CD4-positive, alpha-beta T cell treated with Interleukin-21 for 1 hour (primary cell): ENCODE data around the gene LLCFC1.
"Not testable (repeated sequence)": the region's sequence is repeated elsewhere in the genome, so short reads cannot be mapped to it uniquely, and the experiment has no call there.

Experiments used
- DNase-seq: peaks from one replicate; pipeline ENCODE4 v3.0.0-alpha.2; 2020

Gene LLCFC1

GRCh38 chr7:142943706-142944268 is 4.5 kb downstream of the LLCFC1 start:
- DNase-seq = no peak

- no peak for DNase-seq
These were observed 5.7 kb downstream of the LLCFC1 start for GRCh38 chr7:142945001-142945400.

- DNase-seq = no peak
These were observed 9.3 kb downstream of the LLCFC1 start for GRCh38 chr7:142948603-142949002.

- DNase-seq = no peak
These were observed 11.0 kb downstream of the LLCFC1 start for GRCh38 chr7:142950235-142950634.

GRCh38 chr7:142954680-142955268 is 15.5 kb downstream of the LLCFC1 start:
- no peak for DNase-seq

- DNase-seq = no peak
These were observed 17.8 kb downstream of the LLCFC1 start for GRCh38 chr7:142956951-142957623.

GRCh38 chr7:142957723-142958122 is 18.4 kb downstream of the LLCFC1 start:
- DNase-seq = no peak

GRCh38 chr7:142959202-142959601 is 19.9 kb downstream of the LLCFC1 start:
- no peak for DNase-seq

GRCh38 chr7:142960955-142961512 is 21.8 kb downstream of the LLCFC1 start:
- DNase-seq = no peak

- no peak for DNase-seq
These were observed 22.3 kb downstream of the LLCFC1 start for GRCh38 chr7:142961595-142961972.

GRCh38 chr7:142961973-142962926 is 23.0 kb downstream of the LLCFC1 start, which contains the start of gene KEL:
Gene KEL (minus strand): TSS chr7:142962363. CDS start chr7:142962206, 157 bp downstream.
- DNase-seq = no peak

- no peak for DNase-seq
These were observed 23.7 kb downstream of the LLCFC1 start for GRCh38 chr7:142962991-142963390.

GRCh38 chr7:142963993-142964392 is 24.7 kb downstream of the LLCFC1 start:
- DNase-seq = no peak

GRCh38 chr7:142964502-142965246 is 25.4 kb downstream of the LLCFC1 start:
- DNase-seq = no peak

- DNase-seq = no peak
These were observed 28.9 kb downstream of the LLCFC1 start for GRCh38 chr7:142968229-142968628.

GRCh38 chr7:142969183-142969582 is 29.9 kb downstream of the LLCFC1 start:
- no peak for DNase-seq

GRCh38 chr7:142974626-142975025 is 35.3 kb downstream of the LLCFC1 start:
- no peak for DNase-seq

- not testable (repeated sequence) for DNase-seq
These were observed 39.1 kb downstream of the LLCFC1 start for GRCh38 chr7:142978402-142978801.

- no peak for DNase-seq
These were observed 44.5 kb downstream of the LLCFC1 start for GRCh38 chr7:142983825-142984224.

- DNase-seq = no peak
These were observed 45.0 kb downstream of the LLCFC1 start for GRCh38 chr7:142984297-142984696.
